K562 (cell line): Measurements from ENCODE around the gene TSPAN13. TPM values are rescaled to one million over a fixed set of nuclear protein-coding genes. Genes with fewer than 3 reads are reported as not detected.

ENCODE experiments used
- ATAC-seq: fragments of 200-7000 bp; cut with Tn5 transposase; 3 replicates; pipeline ENCODE4 v1.9.1; 2020; ENCODE audit warnings: moderate library complexity
- BruUV-seq: library from RNA; stranded (reverse); fragments of 400-500 nt; replicated peaks from 2 replicates; lab custom pipeline; 2021; lab: Mats Ljungman, UMichigan
- CTCF ChIA-PET: fragments of 300-600 bp; formaldehyde crosslinking; extraction: SDS; loops from one replicate; lab custom pipeline; 2021; ENCODE audit warnings: low intra/inter-chr PET ratio; lab: Yijun Ruan, JAX
- POLR2A ChIA-PET: fragments of 300-600, 350-650 bp; sonication (Branson Sonifier 250); formaldehyde crosslinking; extraction: SDS; loops from one replicate; lab custom pipeline; 2021; ENCODE audit warnings: antibody characterized with exemption, inconsistent platforms; lab: Yijun Ruan, JAX
- DNase-seq, 4 experiments: peaks; one replicate each; pipeline versions ENCODE4 v3.0.0 to v3.0.0-alpha.2; 2011 to 2018; ENCODE audit warnings: low spot score in 3 of 4, mixed read lengths in 3 of 4; ENCODE audit errors: extremely low read depth in 1 of 4
- FAIRE-seq: peaks from 2 replicates; lab custom pipeline; 2011; peaks lifted over from hg19 to GRCh38; lab: Jason Lieb, UNC
- H2AFZ ChIP-seq: 2 replicates; pipeline ENCODE4 v1.6.0; 2011; ENCODE audit warnings: low read depth, low read length, control low read depth, inconsistent platforms
- H3K27ac ChIP-seq: fragments of 200-600 bp; 3 replicates; pipeline ENCODE4 v1.8.0; 2011; ENCODE audit warnings: low read depth, mild to moderate bottlenecking, control low read depth, inconsistent platforms, low read length, moderate library complexity, mixed read lengths; ENCODE audit errors: extremely low read depth
- H3K27me3 ChIP-seq, 2 experiments: fragments of 300-600 bp in 1 of 2; 2 replicates in 1 of 2; 3 replicates in 1 of 2; pipeline versions ENCODE4 v1.6.0 to v1.8.0; 2011; ENCODE audit warnings: inconsistent platforms in 2 of 2, low read length in 2 of 2, mild to moderate bottlenecking in 1 of 2, mixed read lengths in 1 of 2, moderate library complexity in 1 of 2; ENCODE audit not compliant: control insufficient read depth in 2 of 2, insufficient read depth in 2 of 2
- H3K36me3 ChIP-seq: fragments of 300-600 bp; 3 replicates; pipeline ENCODE4 v1.8.0; 2011; ENCODE audit warnings: mild to moderate bottlenecking, low read length, inconsistent platforms; ENCODE audit not compliant: control insufficient read depth, insufficient read depth
- H3K4me1 ChIP-seq, 2 experiments: fragments of 200-600 bp in 1 of 2; replicated peaks in 1 of 2; 2 replicates in 1 of 2; 3 replicates in 1 of 2; pipeline versions ENCODE4 v1.5.1 to v1.8.0; 2011; ENCODE audit warnings: inconsistent platforms in 2 of 2, low read length in 2 of 2, mild to moderate bottlenecking in 1 of 2, mixed read lengths in 1 of 2, moderate library complexity in 1 of 2; ENCODE audit not compliant: control insufficient read depth in 2 of 2, insufficient read depth in 2 of 2
- H3K4me2 ChIP-seq: 2 replicates; pipeline ENCODE4 v1.6.1; 2011; ENCODE audit warnings: low read length, control low read depth, inconsistent platforms, mixed read lengths; ENCODE audit not compliant: insufficient read depth
- H3K4me3 ChIP-seq: fragments of 200-600 bp; sonication (generic), shearing (Covaris generic); 2 replicates; pipeline ENCODE4 v1.5.1; 2016; ENCODE audit warnings: control low read depth, inconsistent platforms
- H3K79me2 ChIP-seq: fragments of 200-600 bp; 3 replicates; pipeline ENCODE4 v1.8.0; 2011; ENCODE audit warnings: low read length, inconsistent platforms; ENCODE audit not compliant: control insufficient read depth, insufficient read depth
- H3K9ac ChIP-seq, 2 experiments: 2 replicates each; pipeline versions ENCODE4 v1.6.0 to v1.6.1; 2011; ENCODE audit warnings: low read depth in 2 of 2, low read length in 2 of 2, control low read depth in 1 of 2, inconsistent platforms in 1 of 2, mild to moderate bottlenecking in 1 of 2, mixed read lengths in 1 of 2; ENCODE audit not compliant: insufficient read depth in 1 of 2
- H3K9me1 ChIP-seq: one replicate; pipeline ENCODE4 v1.6.0; 2011; ENCODE audit warnings: inconsistent platforms, mild to moderate bottlenecking, low read length, moderate library complexity; ENCODE audit not compliant: control insufficient read depth, insufficient read depth
- H3K9me3 ChIP-seq: replicated peaks from 2 replicates; pipeline ENCODE4 v1.5.1; 2011; ENCODE audit warnings: low read depth, low read length, inconsistent platforms; ENCODE audit not compliant: control insufficient read depth, insufficient read depth
- H4K20me1 ChIP-seq: replicated peaks from 2 replicates; pipeline ENCODE4 v1.6.1; 2011; ENCODE audit warnings: low read length, inconsistent platforms, mixed read lengths; ENCODE audit not compliant: control insufficient read depth, insufficient read depth
- ARID1B ChIP-seq: fragments of 450-650 bp; IDR thresholded peaks from 2 replicates; pipeline ENCODE4 v1.6.1; 2016; ENCODE audit warnings: antibody characterized with exemption, mild to moderate bottlenecking, inconsistent platforms
- ARID2 ChIP-seq: fragments of 450-650 bp; IDR thresholded peaks from 2 replicates; pipeline ENCODE4 v1.6.1; 2017; ENCODE audit warnings: antibody characterized with exemption, mild to moderate bottlenecking
- CBFA2T3 ChIP-seq: fragments of 450-650 bp; IDR thresholded peaks from 2 replicates; pipeline ENCODE4 v1.6.1; 2017
- CREBBP ChIP-seq: IDR thresholded peaks from one replicate; pipeline ENCODE4 v1.6.1; 2012; ENCODE audit warnings: low read depth, mild to moderate bottlenecking, control low read depth, inconsistent platforms, low read length
- CTBP1 ChIP-seq: fragments of 450-650 bp; IDR thresholded peaks from 2 replicates; pipeline ENCODE4 v1.6.1; 2016; ENCODE audit warnings: borderline replicate concordance
- FIP1L1 ChIP-seq: fragments of 200-400 bp; formaldehyde crosslinking; IDR thresholded peaks from 2 replicates; pipeline ENCODE4 v1.6.1; 2018; ENCODE audit warnings: mild to moderate bottlenecking, low read depth, low read length; ENCODE audit not compliant: poor library complexity, severe bottlenecking
- GTF2E2 ChIP-seq: fragments of 200-800 bp; sonication (Bioruptor generic); IDR thresholded peaks from 2 replicates; pipeline ENCODE4 v1.6.1; 2016; ENCODE audit warnings: missing genetic modification characterization, missing compliant biosample characterization
- SMARCA4 ChIP-seq: fragments of 450-650 bp; IDR thresholded peaks from 2 replicates; pipeline ENCODE4 v1.6.1; 2016
- SRSF9 ChIP-seq: fragments of 200-400 bp; formaldehyde crosslinking; IDR thresholded peaks from 2 replicates; pipeline ENCODE4 v1.6.1; 2017; ENCODE audit warnings: low read depth, low read length, borderline replicate concordance
- ZNF146 ChIP-seq: IDR thresholded peaks from one replicate; pipeline ENCODE4 v1.6.1; 2018; ENCODE audit warnings: missing compliant biosample characterization; ENCODE audit not compliant: unreplicated experiment
- ZNF24 ChIP-seq: fragments of 450-650 bp; IDR thresholded peaks from 2 replicates; pipeline ENCODE4 v1.6.1; 2016
- in situ Hi-C: fragments of 300-500 bp; cut with MboI; formaldehyde crosslinking; loops from 4 replicates; pipeline ENCODE4 v1.15.0; 2018; ENCODE audit warnings: inconsistent platforms, mixed read lengths
- intact Hi-C: fragments of 100-400 bp; cut with micrococcal nuclease; formaldehyde crosslinking; loops from 2 replicates; pipeline ENCODE4 v1.14.2; 2022
- polyA plus RNA-seq, 8 experiments: library from polyadenylated mRNA; depleted of rRNA in 4 of 8; stranded (reverse) in 5 of 8; unstranded in 3 of 8; fragments of >200 nt; fragmentation: Nextera tagmentation in 2 of 8; fragmentation: Illumina TruSeq in 1 of 8; extraction: Ambion mirVana in 2 of 8; extraction: Trizol in 1 of 8; gene quantifications; 2 replicates each; pipeline versions ENCODE4 v1.2.1 to v1.2.3, GENCODE V29; 2011 to 2014; ENCODE audit warnings: inconsistent platforms in 1 of 8, missing spikeins in 1 of 8
- total RNA-seq, 7 experiments: library from RNA; depleted of rRNA in 6 of 7; stranded (reverse); fragments of >200 nt in 6 of 7; fragmentation: Illumina TruSeq in 2 of 7; extraction: Trizol in 2 of 7; gene quantifications; 2 replicates each; pipeline versions ENCODE4 v1.2.1 to v1.2.3, GENCODE V29; 2011 to 2021; ENCODE audit warnings: low replicate concordance in 1 of 7

Gene TSPAN13
- total and polyA plus RNA-seq, 9 of the 15 experiments (the other 6 are each of a cell fraction or from before 2014, with no cell fraction given) = 7.8 to 46.3 (median 20.0) TPM

DNA sequence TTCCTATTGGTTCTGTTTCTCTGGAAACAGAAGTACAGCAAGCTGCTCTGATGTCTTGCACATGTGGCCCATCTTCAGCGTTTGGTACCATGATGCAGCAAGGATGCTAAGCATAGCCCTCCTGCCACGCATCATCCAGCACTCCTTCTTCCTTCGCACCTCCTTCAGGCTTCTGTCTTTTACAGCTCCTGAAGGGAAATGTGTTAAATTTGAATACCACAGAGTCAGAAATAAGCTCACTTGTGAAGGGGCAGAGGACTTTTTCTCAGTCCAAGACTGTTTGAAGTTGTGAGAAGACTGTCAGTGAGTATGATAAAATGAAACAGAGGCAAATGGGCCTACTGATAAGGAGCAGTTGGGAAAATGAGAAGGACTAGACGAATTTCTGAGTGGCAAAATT is 20.7 kb downstream of the TSPAN13 start (continued):
- no peak for TF ChIP-seq CREBBP
- TF ChIP-seq SRSF9 = no peak
- TF ChIP-seq FIP1L1 = no peak
- no peak for TF ChIP-seq GTF2E2 (tag)
- TF ChIP-seq CBFA2T3 = peak; percentile 58
- no peak for TF ChIP-seq ZNF24
- peak; percentile 62 for TF ChIP-seq SMARCA4
- TF ChIP-seq ZNF146 (CRISPR knock-in tag) = no peak
- TF ChIP-seq CTBP1 = peak; percentile 56; the same call in 1 of the 2 replicates

DNA sequence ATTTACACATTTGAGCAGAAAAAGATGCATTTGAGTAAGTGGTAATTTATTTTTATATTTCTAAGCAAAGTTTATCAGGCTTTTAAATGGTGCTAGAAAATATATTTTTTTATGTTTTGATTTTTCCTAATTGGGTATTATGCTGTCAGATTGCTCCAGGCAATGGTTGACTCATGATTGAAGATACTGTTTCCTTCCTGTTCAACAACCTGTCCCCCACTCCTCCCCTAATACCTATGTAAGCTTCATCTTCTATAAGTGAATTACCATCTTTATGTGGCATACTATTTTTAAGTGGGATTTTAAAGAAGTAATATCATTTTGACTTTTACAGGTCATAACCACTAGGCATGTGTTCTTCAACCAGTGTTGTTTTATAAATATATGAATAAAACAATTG is 21.4 kb downstream of the TSPAN13 start:
- Histone ChIP-seq H3K4me1 (peaks cover 0 to 16% of the 10 kb centered on the region in 2 experiments; a peak in 2 of 5 replicates), H4K20me1 (no peaks in the 10 kb centered on the region), H3K79me2 (peaks cover 7% of the 10 kb centered on the region; the same call in 2 of the 3 replicates), H3K4me3 (no peak overlapping the region), H3K9ac (peak overlapping the region in 1 of 2 experiments; percentile 36; a peak in 1 of 4 replicates), H3K27ac (no peak overlapping the region), H2AFZ (no peak overlapping the region), H3K27me3 (no peaks in the 10 kb centered on the region), H3K4me2 (peak overlapping the region; percentile 60; the same call in 1 of the 2 replicates), H3K9me3 (no peaks in the 10 kb centered on the region), H3K36me3 (peaks cover 3% of the 10 kb centered on the region; the same call in 1 of the 3 replicates), H3K9me1 (no peaks in the 10 kb centered on the region)
- ATAC-seq (no peak), FAIRE-seq (no peak), DNase-seq (no peak)
- POLR2A ChIA-PET = interaction anchor here (0.6 to 1.2 kb wide), 2 partner anchors 24 to 116 kb away, joined by 3 to 4 read pairs; no protein-coding TSS in a partner anchor
- CTCF ChIA-PET = no interaction called here
- in situ Hi-C loops = no loop called here
- TF ChIP-seq ARID2 (no peak), ARID1B (no peak)
- intact Hi-C loops = no loop called here
- no TSS peak for BruUV-seq
